ENCODE measurements around the gene CCDC144A.

- no peak for TF ChIP-seq CTCF (IDR thresholded peaks at IDR 0.05)
- no peak for TF ChIP-seq POLR2A (IDR thresholded peaks at IDR 0.05)
These were observed 13.3 kb upstream of the CCDC144A start for GRCh38 chr17:16676676-16677268.
